AG04449 (cell line): Measurements from ENCODE around the gene TEX44.
"Not testable (repeated sequence)": the region's sequence is repeated elsewhere in the genome, so short reads cannot be mapped to it uniquely, and the experiment has no call there.

Experiments
- CTCF ChIA-PET: fragments of 350-600 bp; formaldehyde crosslinking; extraction: SDS; loops from one replicate; lab custom pipeline; 2021; ENCODE audit warnings: antibody characterized with exemption; lab: Yijun Ruan, JAX
- POLR2A ChIA-PET: fragments of 400-600, 350-600 bp; formaldehyde crosslinking; extraction: SDS; loops from one replicate; lab custom pipeline; 2020; ENCODE audit warnings: antibody characterized with exemption, inconsistent platforms; lab: Yijun Ruan, JAX
- DNase-seq: peaks from one replicate; pipeline ENCODE4 v3.0.0-alpha.2; 2010; ENCODE audit warnings: low read depth, low spot score
- H3K4me3 ChIP-seq: 2 replicates; pipeline ENCODE4 v1.5.1; 2011; ENCODE audit warnings: low read depth, mild to moderate bottlenecking, control low read depth, low read length
- TF ChIP-seq, protein P1 (sequence below): IDR thresholded peaks from one replicate; pipeline ENCODE4 v1.5.1; 2011; ENCODE audit warnings: mild to moderate bottlenecking, moderate library complexity, low read length, control low read depth, inconsistent platforms; ENCODE audit not compliant: insufficient read depth; ENCODE audit errors: missing control alignments

TEX44 gene

DNA sequence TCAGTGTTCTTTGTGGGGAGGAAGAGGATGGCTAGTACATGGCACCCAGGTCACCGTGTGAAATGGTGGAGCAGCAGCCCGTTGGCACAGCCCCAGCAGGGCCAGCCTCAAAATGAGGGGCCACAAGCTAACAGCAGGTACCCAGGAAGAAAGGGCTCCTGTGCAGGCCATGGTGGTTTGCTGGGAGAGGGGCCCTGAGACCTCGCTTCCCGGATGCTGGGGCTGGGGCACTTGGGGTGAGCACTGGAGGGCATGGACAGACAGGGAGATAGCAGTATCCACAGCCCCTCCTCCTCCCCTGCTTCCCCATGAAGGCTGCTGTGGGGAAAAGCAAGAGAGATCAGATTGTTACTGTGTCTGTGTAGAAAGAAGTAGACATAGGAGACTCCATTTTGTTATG, 16.2 kb upstream of the TEX44 start:
- CTCF ChIA-PET = interaction anchor here (0.8 kb wide), 1 partner anchor 13 kb away, joined by 3 read pairs; no protein-coding TSS in a partner anchor
- POLR2A ChIA-PET = no interaction called here

DNA sequence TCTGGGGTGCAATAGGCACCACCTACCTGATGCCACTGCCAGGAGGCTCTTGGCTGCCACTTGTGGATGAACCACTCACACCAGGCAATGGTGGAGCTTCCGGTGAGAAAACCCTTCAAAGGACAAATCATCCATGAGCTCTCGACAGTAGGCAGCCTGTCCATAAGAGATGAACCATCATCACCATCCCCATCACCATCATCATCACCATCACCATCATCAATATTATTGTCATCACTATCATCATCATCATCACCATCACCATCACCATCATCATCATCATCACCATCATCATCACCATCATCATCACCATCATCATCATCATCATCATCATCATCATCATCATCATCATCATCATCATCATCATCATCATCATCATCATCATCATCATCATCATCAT, 14.0 kb upstream of the TEX44 start:
- CTCF ChIA-PET = interaction anchor here (0.6 to 1.7 kb wide), 5 partner anchors 15 to 135 kb away, joined by 3 to 10 read pairs (median 3); no protein-coding TSS in a partner anchor
- H3K4me3 ChIP-seq, POLR2A ChIA-PET, DNase-seq: not testable (repeated sequence)

More for the DNA sequence above, 16.2 kb upstream of the TEX44 start:
- no peak for DNase-seq
- H3K4me3 ChIP-seq = no peak overlapping the region
- TF ChIP-seq, protein P1, sequence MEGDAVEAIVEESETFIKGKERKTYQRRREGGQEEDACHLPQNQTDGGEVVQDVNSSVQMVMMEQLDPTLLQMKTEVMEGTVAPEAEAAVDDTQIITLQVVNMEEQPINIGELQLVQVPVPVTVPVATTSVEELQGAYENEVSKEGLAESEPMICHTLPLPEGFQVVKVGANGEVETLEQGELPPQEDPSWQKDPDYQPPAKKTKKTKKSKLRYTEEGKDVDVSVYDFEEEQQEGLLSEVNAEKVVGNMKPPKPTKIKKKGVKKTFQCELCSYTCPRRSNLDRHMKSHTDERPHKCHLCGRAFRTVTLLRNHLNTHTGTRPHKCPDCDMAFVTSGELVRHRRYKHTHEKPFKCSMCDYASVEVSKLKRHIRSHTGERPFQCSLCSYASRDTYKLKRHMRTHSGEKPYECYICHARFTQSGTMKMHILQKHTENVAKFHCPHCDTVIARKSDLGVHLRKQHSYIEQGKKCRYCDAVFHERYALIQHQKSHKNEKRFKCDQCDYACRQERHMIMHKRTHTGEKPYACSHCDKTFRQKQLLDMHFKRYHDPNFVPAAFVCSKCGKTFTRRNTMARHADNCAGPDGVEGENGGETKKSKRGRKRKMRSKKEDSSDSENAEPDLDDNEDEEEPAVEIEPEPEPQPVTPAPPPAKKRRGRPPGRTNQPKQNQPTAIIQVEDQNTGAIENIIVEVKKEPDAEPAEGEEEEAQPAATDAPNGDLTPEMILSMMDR = no peak

DNA sequence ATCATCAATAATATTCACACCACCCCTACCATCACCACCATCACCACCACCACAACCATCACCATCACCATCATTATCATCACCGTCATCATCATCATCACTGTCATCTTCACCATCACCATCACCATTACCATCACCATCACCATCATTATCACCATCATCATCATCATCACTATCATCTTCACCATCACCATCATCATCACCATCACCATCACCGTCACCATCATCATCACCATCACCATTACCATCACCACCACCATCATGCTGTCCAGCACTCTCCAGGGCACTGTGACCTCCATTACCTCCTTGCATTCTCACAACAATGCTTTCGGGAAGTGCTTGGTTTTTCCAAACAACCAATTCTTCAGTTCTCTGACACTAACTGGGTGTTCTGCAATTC, 13.1 kb upstream of the TEX44 start:
- TF ChIP-seq, protein P1 = no peak
- CTCF ChIA-PET = no interaction called here
- DNase-seq = no peak
- POLR2A ChIA-PET = no interaction called here
- H3K4me3 ChIP-seq = no peak overlapping the region

DNA sequence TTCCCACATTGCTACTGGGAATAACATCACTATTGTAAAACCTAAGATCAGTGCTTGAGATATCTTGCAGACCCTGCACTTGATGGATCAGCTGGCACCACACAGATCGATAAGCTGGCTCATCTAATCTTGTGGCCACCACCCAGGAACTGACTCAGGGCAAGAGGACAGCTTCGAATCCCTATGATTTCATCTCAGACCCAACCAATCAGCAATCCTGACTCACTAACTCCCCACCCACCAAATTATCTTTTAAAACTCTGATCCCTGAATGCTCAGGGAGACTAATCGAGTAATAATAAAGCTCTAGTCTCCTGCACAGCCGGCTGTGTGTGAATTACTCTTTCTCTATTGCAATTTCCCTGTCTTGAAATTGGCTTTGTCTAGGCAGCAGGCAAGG, 11.3 kb upstream of the TEX44 start:
- CTCF ChIA-PET = interaction anchor here (0.8 to 1.9 kb wide), 5 partner anchors 18 to 132 kb away, joined by 3 to 8 read pairs (median 5); no protein-coding TSS in a partner anchor
- no peak overlapping the region for H3K4me3 ChIP-seq
- TF ChIP-seq, protein P1 = no peak
- POLR2A ChIA-PET = no interaction called here
- no peak for DNase-seq

DNA sequence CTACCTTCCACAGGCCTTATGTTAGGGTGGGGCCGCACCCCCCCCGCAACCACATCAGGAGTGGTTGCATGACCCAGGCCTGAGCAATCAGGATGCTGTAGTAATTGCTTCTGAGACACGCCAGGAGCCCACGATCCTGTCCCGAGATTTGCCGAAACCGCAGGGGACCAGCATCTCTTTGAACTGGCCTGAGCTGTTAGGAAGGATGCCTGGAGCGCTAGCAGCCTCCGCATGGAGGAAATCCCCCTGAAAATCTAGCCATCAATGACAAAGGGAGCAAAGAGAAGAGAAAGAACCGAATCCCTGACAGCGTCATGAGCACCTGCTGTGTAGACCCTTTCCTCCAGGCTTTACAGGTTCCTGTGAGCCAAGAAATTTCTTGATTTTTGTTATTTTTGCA, 8.7 kb upstream of the TEX44 start:
- TF ChIP-seq, protein P1 = no peak
- CTCF ChIA-PET = interaction anchor here (1.0 to 5.5 kb wide), 5 partner anchors 15 to 25 kb away, joined by 3 to 31 read pairs (median 4); no protein-coding TSS in a partner anchor
- POLR2A ChIA-PET = no interaction called here

DNA sequence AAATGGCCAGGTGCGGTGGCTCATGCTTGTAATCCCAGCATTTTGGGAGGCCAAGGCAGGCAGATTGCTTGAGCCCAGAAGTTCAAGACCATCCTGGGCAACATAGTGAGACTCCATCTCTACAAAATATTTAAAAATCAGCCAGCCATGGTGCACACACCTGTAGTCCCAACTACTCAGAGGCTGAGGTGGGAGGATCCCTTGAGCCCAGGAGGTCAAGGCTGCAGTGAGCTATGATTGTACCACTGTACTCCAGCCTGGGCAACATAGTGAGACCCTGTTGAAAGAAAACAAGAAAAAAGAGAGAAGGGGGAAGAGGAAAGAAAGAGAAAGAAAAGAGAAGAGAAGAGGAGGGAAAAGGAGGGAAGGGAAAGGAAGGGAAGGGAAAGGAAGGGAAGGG, 4.9 kb upstream of the TEX44 start:
- CTCF ChIA-PET = interaction anchor here (5.5 kb wide), 1 partner anchor 14 kb away, joined by 31 read pairs; no protein-coding TSS in a partner anchor
- POLR2A ChIA-PET, DNase-seq, H3K4me3 ChIP-seq: not testable (repeated sequence)

More for the DNA sequence above, 8.7 kb upstream of the TEX44 start:
- no peak for DNase-seq
- H3K4me3 ChIP-seq = no peak overlapping the region

DNA sequence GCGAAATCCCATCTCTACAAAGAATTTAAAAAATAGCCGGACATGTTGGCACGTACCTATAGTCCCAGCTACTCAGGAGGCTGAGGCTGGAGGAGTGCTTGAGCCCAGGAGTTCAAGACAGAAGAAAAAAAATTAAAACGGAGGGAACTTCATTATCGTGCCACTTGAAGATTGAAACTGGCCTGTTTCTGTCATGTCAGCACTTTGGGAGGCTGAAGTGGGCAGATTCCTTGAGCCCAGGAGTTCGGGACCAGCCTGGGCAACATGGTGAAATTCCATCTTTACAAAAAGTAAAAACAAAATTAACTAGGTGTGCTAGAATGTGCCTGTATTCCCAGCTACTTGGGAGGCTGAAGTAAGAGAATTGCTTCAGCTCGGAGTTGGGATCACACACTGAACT, 3.0 kb upstream of the TEX44 start:
- H3K4me3 ChIP-seq = no peak overlapping the region
- TF ChIP-seq, protein P1 = no peak
- ChIA-PET POLR2A (no interaction called here), CTCF (interaction anchor here (1.2 to 5.7 kb wide), 3 partner anchors 11 to 108 kb away, joined by 3 to 62 read pairs (median 7); no protein-coding TSS in a partner anchor)
- DNase-seq = no peak
